HG03280 (cell line): ENCODE data around the gene ADSL.

ENCODE experiments used
- ATAC-seq: cut with Tn5 transposase; IDR thresholded peaks from one replicate; pipeline ENCODE4 v1.9.1; 2021; ENCODE audit warnings: mild to moderate bottlenecking, moderate library complexity; ENCODE audit not compliant: unreplicated experiment

Gene ADSL

GRCh38 chr22:40416267-40416570, 69.9 kb downstream of the ADSL start:
- ATAC-seq, result no peak

DNA sequence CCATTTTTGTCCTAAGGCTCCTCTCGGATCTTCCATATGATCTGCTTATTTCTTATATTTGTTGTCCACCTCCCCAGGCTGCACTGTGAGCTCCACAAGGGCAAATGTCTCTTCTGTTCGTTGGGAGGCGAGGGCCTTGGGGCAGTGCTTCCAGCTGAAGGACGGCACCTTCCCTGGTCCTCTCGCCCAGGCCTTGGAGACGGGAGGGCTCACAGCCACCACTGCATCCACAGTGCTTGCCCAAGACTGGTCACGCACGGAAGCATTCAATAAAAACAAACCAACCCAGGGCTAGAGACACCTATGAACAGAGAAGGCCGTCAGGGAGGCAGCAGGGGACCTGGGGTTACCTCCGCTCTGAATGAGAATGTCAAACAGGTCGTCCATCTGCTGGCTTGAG, 70.3 kb downstream of the ADSL start:
- ATAC-seq, result no peak

GRCh38 chr22:40417041-40417440, 70.7 kb downstream of the ADSL start:
- no peak for ATAC-seq

GRCh38 chr22:40417881-40418280, 71.6 kb downstream of the ADSL start:
- ATAC-seq, result no peak

DNA sequence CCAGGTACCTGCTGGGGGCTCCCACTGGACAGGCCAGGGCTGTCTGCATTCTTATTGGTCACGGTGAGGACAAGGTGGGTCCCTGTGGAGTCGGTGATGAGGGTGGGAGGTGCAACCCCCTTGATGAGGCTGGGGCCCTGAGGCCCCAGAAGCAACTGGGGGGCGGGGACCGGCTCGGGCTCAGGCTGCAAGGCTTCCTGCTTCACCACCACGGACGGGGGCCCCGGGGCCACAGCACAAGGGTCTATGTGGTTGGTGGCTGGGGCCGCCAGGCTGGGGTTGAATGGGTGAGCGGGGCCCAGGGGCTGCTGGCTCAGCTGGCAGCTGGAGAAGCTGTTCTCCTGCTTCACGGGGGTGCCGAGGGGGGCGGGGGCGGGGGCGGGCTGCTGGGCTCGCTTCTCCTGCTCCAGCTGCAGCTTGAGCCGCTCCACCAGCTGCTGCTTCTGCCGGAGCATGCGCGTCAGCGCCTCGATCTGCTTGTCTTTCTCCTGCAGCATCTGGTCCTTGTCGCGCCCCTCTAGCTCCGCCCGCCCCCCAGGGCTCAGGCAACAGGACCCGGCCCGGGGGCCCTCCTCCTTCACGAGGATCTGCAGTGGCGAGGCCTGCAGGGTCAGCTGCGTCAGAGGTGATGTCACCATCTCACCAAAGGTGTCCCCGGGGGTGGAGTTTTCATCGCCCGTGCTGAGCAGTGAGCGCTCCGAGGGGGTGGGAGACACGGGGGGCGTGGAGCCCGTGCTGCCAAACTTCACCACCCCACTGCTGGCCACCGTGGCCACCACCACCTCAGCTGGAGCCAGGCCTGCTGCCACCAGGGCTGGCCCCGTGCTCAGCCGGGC, 72.3 kb downstream of the ADSL start:
- ATAC-seq, result no peak

DNA sequence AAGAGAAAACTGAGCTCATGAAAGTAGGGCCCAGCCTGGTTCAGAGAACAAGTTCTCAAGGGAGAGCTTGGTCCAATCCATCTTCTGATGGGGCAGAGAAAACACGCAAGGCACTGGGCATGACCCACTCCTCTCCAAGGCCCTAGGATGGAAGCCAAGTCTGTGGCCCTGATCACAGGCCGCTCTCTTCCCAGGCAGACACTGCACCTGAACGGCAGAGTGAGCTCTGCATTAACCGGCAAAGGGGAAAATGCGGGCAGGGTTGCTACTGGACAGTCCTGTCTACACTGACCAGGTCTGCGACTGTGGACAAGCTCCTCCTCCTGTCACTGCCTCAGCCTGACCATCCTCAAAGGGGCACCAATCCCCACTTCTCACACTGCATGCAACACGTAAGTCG, 73.4 kb downstream of the ADSL start:
- no peak for ATAC-seq

DNA sequence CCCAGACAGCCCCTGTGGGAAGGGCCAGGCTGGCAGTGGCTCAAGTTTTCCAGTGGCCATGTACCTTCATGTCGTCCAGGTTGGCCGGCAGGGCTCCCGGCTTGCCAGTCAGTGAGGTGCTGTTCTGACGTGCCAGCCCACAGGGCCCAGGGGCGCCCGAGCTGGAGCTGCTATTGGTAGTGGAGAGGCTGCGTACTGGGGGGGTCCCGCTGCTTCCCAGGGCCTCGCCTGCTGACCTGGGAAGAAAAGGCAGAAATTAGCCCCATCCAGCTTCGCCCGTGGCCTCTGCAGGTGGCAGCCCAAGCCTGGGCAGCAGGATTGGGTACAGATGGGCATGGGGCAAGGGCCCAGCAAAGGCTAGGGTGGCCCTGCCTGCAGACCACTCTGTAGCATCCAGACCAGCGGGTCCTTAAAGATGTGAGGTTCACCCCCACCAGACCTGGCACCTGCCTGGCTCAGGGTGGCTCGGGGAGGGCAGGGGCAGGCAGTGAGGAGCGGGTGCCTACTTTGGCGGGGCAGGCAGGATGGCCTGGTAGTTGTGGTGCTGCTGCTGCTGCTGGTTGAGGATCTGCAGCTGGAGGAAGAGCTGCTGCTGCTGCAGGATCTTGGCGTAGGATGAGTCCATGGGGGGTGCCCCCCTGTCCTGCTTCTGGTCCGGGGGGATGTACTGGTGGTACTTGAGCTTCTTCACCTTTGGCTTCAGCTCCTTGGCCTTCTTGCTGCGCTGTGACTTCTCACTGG, 74.2 kb downstream of the ADSL start:
- no peak for ATAC-seq

GRCh38 chr22:40421082-40421350, 74.7 kb downstream of the ADSL start:
- no peak for ATAC-seq

GRCh38 chr22:40421941-40422340, 75.6 kb downstream of the ADSL start:
- no peak for ATAC-seq

DNA sequence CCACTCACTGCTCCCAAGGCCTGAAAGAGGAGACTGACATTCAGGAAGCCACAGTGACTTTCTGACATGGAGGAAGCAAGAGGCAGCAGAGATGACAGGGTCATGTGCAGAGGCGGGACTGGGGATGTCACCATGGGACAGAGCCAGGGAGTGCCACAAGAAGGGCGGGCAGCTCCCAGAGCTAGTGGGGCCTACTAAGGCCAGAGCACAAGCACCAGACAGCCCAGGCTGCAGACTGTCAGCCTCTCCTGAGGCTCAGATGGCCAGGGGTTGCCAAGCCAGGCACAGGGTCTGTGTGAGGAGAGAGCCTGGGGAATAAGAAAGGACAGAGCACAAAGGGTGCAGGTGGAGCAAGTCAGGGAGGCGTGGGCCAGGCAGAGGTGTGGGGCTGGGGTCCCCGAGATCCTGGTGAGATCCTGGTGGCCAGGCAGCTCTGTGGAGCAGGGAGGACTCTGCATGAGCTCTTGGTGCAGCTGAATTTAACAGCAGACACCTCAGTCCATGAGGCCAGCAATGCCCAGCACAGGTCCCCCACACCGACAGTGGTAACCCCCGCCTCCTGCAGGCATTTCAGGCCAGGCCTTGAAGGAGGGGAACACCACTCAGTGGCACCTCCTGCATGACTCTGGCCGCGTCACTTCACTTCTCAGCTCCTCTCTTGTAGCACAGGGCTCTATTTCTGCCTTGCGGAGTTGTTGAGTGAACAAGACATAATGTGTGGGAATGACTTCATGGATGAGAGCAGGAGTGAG, 76.4 kb downstream of the ADSL start:
- ATAC-seq, result no peak

DNA sequence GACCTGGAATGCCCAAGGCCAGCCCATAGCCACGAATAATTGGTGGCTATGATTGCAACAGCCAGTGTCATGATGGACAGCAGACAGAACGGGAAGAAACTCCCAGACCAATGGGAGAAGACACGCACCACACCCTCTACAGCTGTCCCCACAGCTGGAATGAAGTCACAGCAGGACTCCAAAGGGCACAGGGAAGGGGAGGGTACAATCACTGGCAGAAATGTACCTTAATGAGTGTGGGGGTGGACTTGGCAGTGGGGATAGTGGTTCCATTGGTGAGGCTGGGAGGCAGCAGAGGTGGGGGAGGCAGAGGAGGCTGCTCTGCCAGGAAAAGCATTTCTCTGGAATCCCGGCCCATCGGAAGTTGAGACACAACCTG, 77.0 kb downstream of the ADSL start:
- no peak for ATAC-seq

- ATAC-seq, result no peak
Measured at GRCh38 chr22:40423882-40424640, 77.8 kb downstream of the ADSL start.

- no peak for ATAC-seq
Measured at GRCh38 chr22:40425082-40425481, 78.8 kb downstream of the ADSL start.

- ATAC-seq, result no peak
Measured at GRCh38 chr22:40426594-40427333, 80.5 kb downstream of the ADSL start.

GRCh38 chr22:40428796-40429195, 82.5 kb downstream of the ADSL start:
- no peak for ATAC-seq

DNA sequence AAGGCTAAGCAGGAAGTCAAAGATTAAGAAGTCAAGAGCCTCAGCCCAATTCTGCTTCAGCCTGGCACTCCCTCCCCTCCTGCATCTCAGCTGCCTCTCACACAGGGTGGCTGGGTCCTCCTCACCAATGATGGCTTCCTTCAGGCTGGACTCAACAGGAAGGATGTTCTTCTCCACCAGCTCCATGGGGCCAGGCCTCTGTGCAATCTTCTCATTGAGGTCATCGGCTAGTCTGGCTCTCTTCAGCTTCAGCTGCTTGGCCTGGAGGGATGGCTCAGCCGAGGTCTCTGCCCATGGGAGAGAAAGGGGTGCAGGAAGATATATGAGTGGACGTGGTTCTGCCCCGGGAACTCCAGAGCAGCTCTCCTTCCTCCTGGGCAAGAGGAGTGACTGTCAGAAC, 83.2 kb downstream of the ADSL start:
- no peak for ATAC-seq

- ATAC-seq, result no peak
Measured at GRCh38 chr22:40430991-40431390, 84.7 kb downstream of the ADSL start.

GRCh38 chr22:40432157-40432556, 85.9 kb downstream of the ADSL start:
- no peak for ATAC-seq

- ATAC-seq, result no peak
Measured at GRCh38 chr22:40432625-40433024, 86.3 kb downstream of the ADSL start.

GRCh38 chr22:40433416-40434090, 87.3 kb downstream of the ADSL start:
- ATAC-seq, result no peak
